Naive thymus-derived CD4-positive, alpha-beta T cell (primary cell): ENCODE data around the gene ANKRD39. TPM values are rescaled to one million over a fixed set of nuclear protein-coding genes. Genes with fewer than 3 reads are reported as not detected.
"Not testable (repeated sequence)": the region's sequence is repeated elsewhere in the genome, so short reads cannot be mapped to it uniquely, and the experiment has no call there.

Experiments
- ATAC-seq: fragments of 150-1000 bp; cut with Tn5 transposase; 2 replicates; pipeline ENCODE4 v1.10.0; 2021; ENCODE audit warnings: mild to moderate bottlenecking, moderate library complexity
- CTCF ChIA-PET: fragments of 350-600 bp; sonication (Branson Sonifier 250); formaldehyde crosslinking; loops from one replicate; lab custom pipeline; 2021; ENCODE audit warnings: antibody characterized with exemption; lab: Charles Lee
- POLR2A ChIA-PET: fragments of 350-600 bp; sonication (Branson Sonifier 250); formaldehyde crosslinking; loops from one replicate; lab custom pipeline; 2021; ENCODE audit warnings: antibody characterized with exemption, inconsistent platforms; lab: Charles Lee
- DNase-seq, 9 donors: peaks; one replicate each; pipeline versions ENCODE4 v3.0.0 to v3.0.0-alpha.2; 2020 to 2022; ENCODE audit warnings: mixed read lengths in 1 of 9
- H3K27ac ChIP-seq: one replicate; pipeline ENCODE4 v1.7.0; 2013; ENCODE audit warnings: mild to moderate bottlenecking, low read depth, low read length, moderate library complexity
- H3K27me3 ChIP-seq, 2 donors: one replicate each; pipeline ENCODE4 v1.7.0; 2013; ENCODE audit warnings: low read length in 2 of 2, mild to moderate bottlenecking in 2 of 2, moderate library complexity in 2 of 2; ENCODE audit not compliant: control insufficient read depth in 2 of 2, insufficient read depth in 2 of 2
- H3K36me3 ChIP-seq, 3 experiments: 1 replicate in 2 of 3; 2 replicates in 1 of 3; pipeline ENCODE4 v1.7.0; 2013; ENCODE audit warnings: low read length in 3 of 3, mild to moderate bottlenecking in 3 of 3, moderate library complexity in 1 of 3; ENCODE audit not compliant: insufficient read depth in 3 of 3, control insufficient read depth in 2 of 3
- H3K4me1 ChIP-seq, 2 donors: one replicate each; pipeline ENCODE4 v1.7.0; 2013; ENCODE audit warnings: low read length in 2 of 2, mild to moderate bottlenecking in 2 of 2, moderate library complexity in 1 of 2; ENCODE audit not compliant: control insufficient read depth in 2 of 2, insufficient read depth in 2 of 2
- H3K4me3 ChIP-seq: 2 replicates; pipeline ENCODE4 v1.7.0; 2013; ENCODE audit warnings: mild to moderate bottlenecking, low read length
- H3K9me3 ChIP-seq, 3 experiments: 1 replicate in 2 of 3; 2 replicates in 1 of 3; pipeline ENCODE4 v1.7.0; 2013; ENCODE audit warnings: low read length in 3 of 3; ENCODE audit not compliant: control insufficient read depth in 2 of 3
- H3K27ac Mint-ChIP-seq, 9 donors: one replicate each; pipeline ENCODE4 v1.8.0; 2020 to 2022; ENCODE audit warnings: mixed read lengths in 9 of 9, mild to moderate bottlenecking in 8 of 9, moderate library complexity in 5 of 9, inconsistent platforms in 2 of 9
- H3K27me3 Mint-ChIP-seq, 5 donors: one replicate each; pipeline ENCODE4 v1.8.0; 2021 to 2022; ENCODE audit warnings: mixed read lengths in 5 of 5, mild to moderate bottlenecking in 1 of 5
- H3K36me3 Mint-ChIP-seq, 5 donors: one replicate each; pipeline ENCODE4 v1.8.0; 2020 to 2022; ENCODE audit warnings: mixed read lengths in 5 of 5, mild to moderate bottlenecking in 3 of 5, inconsistent platforms in 1 of 5
- H3K4me1 Mint-ChIP-seq, 7 donors: one replicate each; pipeline ENCODE4 v1.8.0; 2020 to 2022; ENCODE audit warnings: mixed read lengths in 7 of 7, mild to moderate bottlenecking in 3 of 7, inconsistent platforms in 1 of 7
- H3K4me3 Mint-ChIP-seq, 10 donors: one replicate each; pipeline ENCODE4 v1.8.0; 2020 to 2022; ENCODE audit warnings: mild to moderate bottlenecking in 10 of 10, mixed read lengths in 10 of 10, moderate library complexity in 6 of 10, inconsistent platforms in 2 of 10
- H3K9me3 Mint-ChIP-seq, 11 donors: one replicate each; pipeline ENCODE4 v1.8.0; 2020 to 2022; ENCODE audit warnings: mixed read lengths in 11 of 11, mild to moderate bottlenecking in 4 of 11, inconsistent platforms in 1 of 11, moderate library complexity in 1 of 11
- intact Hi-C, 2 donors: fragments of 100-400 bp; cut with micrococcal nuclease; formaldehyde crosslinking; loops; one replicate each; pipeline ENCODE4 v1.15.1; 2023
- polyA plus RNA-seq, 2 donors: library from polyadenylated mRNA; unstranded; fragments of 300-500 nt; fragmentation: Illumina TruSeq; gene quantifications; one replicate each; pipeline ENCODE4 v1.2.3, GENCODE V29; 2021
- total RNA-seq, 6 experiments: library from RNA in 5 of 6; stranded (reverse) in 5 of 6; gene quantifications; 1 replicate in 5 of 6; 2 replicates in 1 of 6; pipeline ENCODE4 v1.2.3 and lab custom pipeline; 2021 to 2026

The ANKRD39 gene
- total and polyA plus RNA-seq, 7 experiments from 2014 or later = 12.0 to 38.4 (median 16.4) TPM

DNA sequence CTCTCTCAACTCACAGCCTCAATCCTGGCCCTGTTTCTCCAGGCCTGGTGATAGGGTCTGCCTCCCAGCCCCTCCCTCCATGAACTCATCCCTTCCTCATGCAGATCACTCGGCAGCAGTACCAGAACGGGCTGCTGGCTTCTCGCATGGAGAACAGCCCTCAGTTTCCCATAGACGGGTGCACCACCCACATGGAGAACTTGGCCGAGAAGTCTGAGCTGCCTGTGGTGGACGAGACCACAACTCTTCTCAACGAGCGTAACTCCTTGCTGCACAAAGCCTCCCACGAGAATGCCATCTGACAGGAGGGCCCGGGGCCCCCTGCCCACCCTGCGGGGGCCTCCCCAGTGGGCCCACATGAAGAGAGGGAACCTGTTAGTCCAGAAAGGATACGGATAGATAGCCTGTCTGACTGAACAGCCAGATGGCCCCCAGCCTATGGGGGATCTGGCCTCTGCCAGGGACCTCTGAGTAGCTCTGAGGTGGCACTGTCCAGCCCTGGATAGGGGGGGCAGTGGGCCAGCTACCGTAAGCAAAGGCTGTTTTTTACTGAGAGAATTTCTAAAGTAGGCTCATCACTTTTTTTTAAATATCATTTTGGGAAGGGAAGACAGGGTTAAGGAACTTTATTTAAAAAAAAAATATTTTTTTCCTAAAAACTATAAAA is 48.5 kb downstream of the ANKRD39 start:
- intact Hi-C loops = loop anchor here in 1 of 2 donors (10.0 kb wide), 1 partner anchor 205 kb away; no protein-coding TSS in a partner anchor
- Mint-ChIP-seq H3K4me1 (peaks cover 15 to 40% (median 28%) of the 10 kb centered on the region in 7 donors), H3K27me3 (no peaks in the 10 kb centered on the region), H3K27ac (peak overlapping the region in 6 of 9 donors; percentile 18 to 98 (median 78)), H3K9me3 (peaks cover 0 to 6% (median 0%) of the 10 kb centered on the region in 11 donors), H3K36me3 (peaks cover 0 to 15% (median 4%) of the 10 kb centered on the region in 5 donors), H3K4me3 (peak overlapping the region in 1 of 10 donors; percentile 10)
- Histone ChIP-seq H3K36me3 (peaks cover 0 to 9% (median 0%) of the 10 kb centered on the region in 3 experiments), H3K27me3 (no peaks in the 10 kb centered on the region), H3K4me1 (peaks cover 13 to 21% of the 10 kb centered on the region in 2 donors), H3K27ac (no peak overlapping the region), H3K9me3 (no peaks in the 10 kb centered on the region), H3K4me3 (no peak overlapping the region)
- ChIA-PET POLR2A (interaction anchor here (0.9 to 1.0 kb wide), 2 partner anchors 49 to 116 kb away, joined by 3 to 5 read pairs; partner anchors contain the start of gene ANKRD39), CTCF (no interaction called here)
- DNase-seq (no peak), ATAC-seq (no peak)

DNA sequence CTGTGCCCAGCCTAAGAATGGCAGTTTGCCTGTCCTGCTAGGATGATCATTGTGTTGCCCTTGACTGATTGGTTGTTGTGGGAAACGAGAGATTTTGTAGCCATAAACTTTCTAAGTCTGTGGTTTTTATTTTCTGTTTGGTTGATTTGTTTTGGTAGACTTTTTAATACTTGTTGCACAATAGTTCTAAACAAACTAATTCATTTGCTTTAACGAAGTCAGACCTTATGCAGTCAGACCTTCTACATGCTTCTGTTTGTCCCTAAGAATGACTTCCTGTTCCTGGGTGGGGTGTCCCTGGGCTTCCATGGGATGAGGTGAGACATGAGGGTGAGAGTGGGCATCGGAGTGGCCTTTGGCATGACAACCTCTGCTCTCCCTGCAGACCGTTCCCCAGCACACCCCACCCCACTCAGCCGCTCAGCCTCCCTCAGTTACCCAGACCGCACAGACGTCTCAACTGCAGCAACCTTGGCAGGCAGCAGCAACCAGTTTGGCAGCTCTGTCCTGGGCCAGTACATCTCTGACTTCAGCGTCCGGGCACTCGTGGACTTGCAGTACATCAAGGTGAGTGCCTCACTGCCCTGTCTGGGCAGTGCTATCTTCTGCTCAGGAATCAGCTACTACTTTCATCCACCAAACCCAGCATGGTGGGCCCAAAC is 49.5 kb downstream of the ANKRD39 start:
- Histone ChIP-seq H3K27ac (no peak overlapping the region), H3K36me3 (peaks cover 0 to 9% (median 0%) of the 10 kb centered on the region in 3 experiments), H3K4me1 (peaks cover 13 to 21% of the 10 kb centered on the region in 2 donors), H3K9me3 (no peaks in the 10 kb centered on the region), H3K27me3 (no peaks in the 10 kb centered on the region), H3K4me3 (no peak overlapping the region)
- POLR2A ChIA-PET = interaction anchor here (1.2 to 2.6 kb wide), 2 partner anchors 31 to 267 kb away, joined by 3 to 11 read pairs; no protein-coding TSS in a partner anchor
- peak overlapping the region in 8 of 9 donors; percentile 61 to 98 (median 78) for H3K27ac Mint-ChIP-seq
- DNase-seq = no peak
- H3K4me3 Mint-ChIP-seq = peak overlapping the region in 2 of 10 donors; percentile 39 to 52
- CTCF ChIA-PET = interaction anchor here (0.6 kb wide), 1 partner anchor 147 kb away, joined by 3 read pairs; no protein-coding TSS in a partner anchor
- H3K9me3 Mint-ChIP-seq = peaks cover 0 to 6% (median 0%) of the 10 kb centered on the region in 11 donors
- intact Hi-C loops = loop anchor here in 1 of 2 donors (10.0 kb wide), 1 partner anchor 204 kb away; no protein-coding TSS in a partner anchor
- no peak for ATAC-seq
- no peaks in the 10 kb centered on the region for H3K27me3 Mint-ChIP-seq
- H3K36me3 Mint-ChIP-seq = peaks cover 0 to 15% (median 4%) of the 10 kb centered on the region in 5 donors
- H3K4me1 Mint-ChIP-seq = peaks cover 15 to 40% (median 28%) of the 10 kb centered on the region in 7 donors

DNA sequence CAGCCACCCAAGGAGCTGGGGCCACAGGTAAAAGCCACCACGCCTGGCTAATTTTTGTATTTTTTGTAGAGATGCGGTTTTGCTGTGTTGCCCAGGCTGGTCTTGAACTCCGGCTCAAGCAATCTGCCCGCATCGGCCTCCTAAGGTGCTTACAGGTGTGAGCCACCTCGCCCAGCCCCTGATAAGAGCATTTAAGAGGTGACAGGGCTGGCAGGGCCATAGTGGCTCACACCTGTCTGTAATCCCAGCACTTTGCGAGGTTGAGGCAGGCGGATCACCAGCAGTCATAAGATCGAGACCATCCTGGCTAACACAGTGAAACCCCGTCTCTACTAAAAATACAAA is 50.7 kb downstream of the ANKRD39 start:
- Mint-ChIP-seq H3K9me3 (peaks cover 0 to 4% (median 0%) of the 10 kb centered on the region in 11 donors), H3K36me3 (peaks cover 0 to 15% (median 4%) of the 10 kb centered on the region in 5 donors), H3K4me3 (peak overlapping the region in 9 of 10 donors; percentile 70 to 96 (median 81)), H3K27me3 (no peaks in the 10 kb centered on the region), H3K27ac (peak overlapping the region; percentile 91 to 99 (median 98)), H3K4me1 (peaks cover 14 to 31% (median 20%) of the 10 kb centered on the region in 7 donors)
- DNase-seq (no peak), ATAC-seq (no peak)
- H3K36me3 ChIP-seq = peaks cover 0 to 9% (median 0%) of the 10 kb centered on the region in 3 experiments
- POLR2A ChIA-PET = interaction anchor here (0.6 to 4.0 kb wide), 8 partner anchors 10 to 287 kb away, joined by 3 to 35 read pairs (median 4); partner anchors contain the start of genes CNNM3 and CNNM4
- CTCF ChIA-PET = interaction anchor here (0.6 to 0.8 kb wide), 4 partner anchors 28 to 1681 kb away, joined by 3 to 6 read pairs (median 4); no protein-coding TSS in a partner anchor
- H3K4me3 ChIP-seq = peak overlapping the region; percentile 15
- H3K27ac ChIP-seq = peak overlapping the region; percentile 51
- no peaks in the 10 kb centered on the region for H3K27me3 ChIP-seq
- H3K9me3 ChIP-seq = no peaks in the 10 kb centered on the region
- intact Hi-C loops = loop anchor here in 1 of 2 donors (10.0 kb wide), 1 partner anchor 202 kb away; no protein-coding TSS in a partner anchor
- peaks cover 14 to 26% of the 10 kb centered on the region in 2 donors for H3K4me1 ChIP-seq

DNA sequence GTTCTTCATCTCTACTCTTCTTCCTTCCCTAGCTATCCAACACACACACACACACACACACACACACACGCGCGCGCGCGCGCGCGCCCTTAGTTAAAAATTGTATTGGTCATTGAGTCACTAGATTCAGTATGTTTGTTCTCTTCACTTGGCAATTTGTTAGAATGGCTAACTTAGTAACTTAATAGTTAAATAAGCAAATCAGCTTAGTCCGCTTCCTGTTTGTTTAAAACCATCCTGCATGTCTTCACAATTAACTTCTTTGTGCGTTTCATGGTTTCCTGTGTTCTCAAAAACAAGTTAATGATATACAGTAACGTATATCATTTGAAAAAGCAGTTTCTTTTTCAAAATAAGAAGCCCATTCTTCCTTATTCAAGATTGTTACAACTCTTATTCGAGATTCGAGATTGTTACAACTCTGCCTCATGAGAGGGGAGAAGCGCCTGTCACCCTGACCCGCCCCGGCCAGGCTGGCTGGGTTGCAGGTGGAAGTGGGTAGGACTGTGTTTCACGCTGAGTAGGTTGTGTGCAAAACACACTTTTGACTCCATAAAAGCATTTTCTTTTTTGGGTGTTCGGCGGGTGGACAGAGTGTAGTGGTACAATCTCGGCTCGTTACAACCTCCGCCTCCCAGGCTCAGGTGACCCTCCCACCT is 51.2 kb downstream of the ANKRD39 start:
- Histone ChIP-seq H3K4me1 (peaks cover 19 to 26% of the 10 kb centered on the region in 2 donors), H3K4me3 (peak overlapping the region; percentile 15), H3K27ac (peak overlapping the region; percentile 51), H3K9me3 (no peaks in the 10 kb centered on the region), H3K36me3 (peaks cover 0 to 9% (median 0%) of the 10 kb centered on the region in 3 experiments), H3K27me3 (no peaks in the 10 kb centered on the region)
- DNase-seq = peak in 7 of 9 donors; percentile 43 to 80 (median 65)
- Mint-ChIP-seq H3K4me1 (peaks cover 14 to 31% (median 20%) of the 10 kb centered on the region in 7 donors), H3K27me3 (no peaks in the 10 kb centered on the region), H3K4me3 (peak overlapping the region; percentile 70 to 96 (median 81)), H3K9me3 (peaks cover 0 to 4% (median 0%) of the 10 kb centered on the region in 11 donors), H3K36me3 (peaks cover 0 to 15% (median 4%) of the 10 kb centered on the region in 5 donors), H3K27ac (peak overlapping the region; percentile 91 to 99 (median 98))
- ATAC-seq = peak; percentile 88
- intact Hi-C loops = loop anchor here in 1 of 2 donors (1.0 to 10.0 kb wide), 2 partner anchors 10 to 202 kb away; partner anchors contain the start of gene CNNM3
- CTCF ChIA-PET = interaction anchor here (0.7 to 0.9 kb wide), 2 partner anchors 29 to 45 kb away, joined by 3 to 6 read pairs; no protein-coding TSS in a partner anchor
- POLR2A ChIA-PET = interaction anchor here (0.6 to 4.0 kb wide), 11 partner anchors 10 to 286 kb away, joined by 3 to 35 read pairs (median 4); partner anchors contain the start of genes CNNM3 and CNNM4

DNA sequence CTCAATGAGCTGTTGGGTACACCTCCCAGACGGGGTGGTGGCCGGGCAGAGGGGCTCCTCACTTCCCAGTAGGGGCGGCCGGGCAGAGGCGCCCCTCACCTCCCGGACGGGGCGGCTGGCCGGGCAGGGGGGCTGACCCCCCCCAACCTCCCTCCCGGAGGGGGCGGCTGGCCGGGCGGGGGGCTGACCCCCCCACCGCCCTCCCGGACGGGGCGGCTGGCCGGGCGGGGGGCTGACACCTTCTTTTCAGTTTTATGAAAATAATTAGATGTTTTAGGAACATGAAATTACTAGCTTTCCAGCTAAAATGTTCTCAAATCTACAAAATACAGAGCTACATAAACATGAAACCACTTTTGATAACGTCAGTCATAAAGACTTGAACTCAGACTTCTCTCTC is 51.9 kb downstream of the ANKRD39 start:
- H3K36me3 ChIP-seq, ATAC-seq, H3K27me3 ChIP-seq, H3K9me3 Mint-ChIP-seq, H3K9me3 ChIP-seq, DNase-seq, H3K27me3 Mint-ChIP-seq: not testable (repeated sequence)
- H3K4me1 ChIP-seq = peaks cover 25 to 30% of the 10 kb centered on the region in 2 donors
- peak overlapping the region; percentile 15 for H3K4me3 ChIP-seq
- CTCF ChIA-PET = interaction anchor here (0.9 kb wide), 1 partner anchor 45 kb away, joined by 3 read pairs; no protein-coding TSS in a partner anchor
- intact Hi-C loops = loop anchor here in 1 of 2 donors (1.0 to 10.0 kb wide), 2 partner anchors 10 to 201 kb away; partner anchors contain the start of gene CNNM3
- Mint-ChIP-seq H3K27ac (peak overlapping the region; percentile 91 to 99 (median 98)), H3K36me3 (peaks cover 0 to 15% (median 4%) of the 10 kb centered on the region in 5 donors), H3K4me1 (peaks cover 14 to 25% (median 20%) of the 10 kb centered on the region in 7 donors), H3K4me3 (peak overlapping the region in 6 of 10 donors; percentile 70 to 96 (median 80))
- POLR2A ChIA-PET = interaction anchor here (0.8 to 4.0 kb wide), 8 partner anchors 11 to 266 kb away, joined by 3 to 35 read pairs (median 4); partner anchors contain the start of genes CNNM3 and CNNM4
- peak overlapping the region; percentile 51 for H3K27ac ChIP-seq
